Small intestine (tissue), 7 donors: ENCODE results near the gene MTRF1L. TPM values are rescaled to one million over a fixed set of nuclear protein-coding genes. Genes with fewer than 3 reads are reported as not detected.
"Not testable (repeated sequence)": the region's sequence is repeated elsewhere in the genome, so short reads cannot be mapped to it uniquely, and the experiment has no call there.

Experiments used
- DNase-seq, 2 donors: peaks; one replicate each; pipeline versions ENCODE4 v3.0.0 to v3.0.0-alpha.2; 2013
- FAIRE-seq: peaks from 2 replicates; lab custom pipeline; 2012; peaks lifted over from hg19 to GRCh38; lab: Jason Lieb, UNC
- H3K27ac ChIP-seq, 3 donors: one replicate each; pipeline ENCODE4 v1.5.1; 2013; ENCODE audit warnings: low read length in 2 of 3, mild to moderate bottlenecking in 2 of 3, control low read depth in 1 of 3, inconsistent platforms in 1 of 3, low read depth in 1 of 3, moderate library complexity in 1 of 3
- H3K27me3 ChIP-seq, 3 donors: one replicate each; pipeline ENCODE4 v1.6.1; 2013; ENCODE audit warnings: low read length in 3 of 3, inconsistent platforms in 1 of 3; ENCODE audit not compliant: control insufficient read depth in 3 of 3, insufficient read depth in 3 of 3
- H3K36me3 ChIP-seq, 3 donors: one replicate each; pipeline ENCODE4 v1.6.1; 2013; ENCODE audit warnings: low read length in 3 of 3, inconsistent platforms in 1 of 3, low read depth in 1 of 3, mild to moderate bottlenecking in 1 of 3, moderate library complexity in 1 of 3; ENCODE audit not compliant: control insufficient read depth in 3 of 3, insufficient read depth in 2 of 3
- H3K4me1 ChIP-seq, 3 donors: one replicate each; pipeline ENCODE4 v1.6.1; 2013; ENCODE audit warnings: low read length in 2 of 3, inconsistent platforms in 1 of 3, low read depth in 1 of 3, mild to moderate bottlenecking in 1 of 3, moderate library complexity in 1 of 3; ENCODE audit not compliant: control insufficient read depth in 3 of 3, insufficient read depth in 2 of 3
- H3K4me3 ChIP-seq, 3 donors: one replicate each; pipeline ENCODE4 v1.5.1; 2013; ENCODE audit warnings: low read length in 3 of 3, control low read depth in 1 of 3, inconsistent platforms in 1 of 3, low read depth in 1 of 3, mild to moderate bottlenecking in 1 of 3, moderate library complexity in 1 of 3
- H3K9me3 ChIP-seq, 2 donors: one replicate each; pipeline ENCODE4 v1.6.1; 2013; ENCODE audit warnings: low read depth in 1 of 2, low read length in 1 of 2; ENCODE audit not compliant: control insufficient read depth in 2 of 2, insufficient read depth in 1 of 2
- WGBS, 3 donors: extraction: QIAGEN DNeasy Blood & Tissue Kit; methylation state at CpG; one replicate each; pipeline ENCODE4 v1.1.7; 2013; 5-methylcytosine and 5-hydroxymethylcytosine counted together
- polyA plus RNA-seq, 4 donors: library from polyadenylated mRNA; stranded (reverse) in 3 of 4; unstranded in 1 of 4; fragments of 200-250 nt in 3 of 4; fragments of 120-200 nt in 1 of 4; gene quantifications; one replicate each; pipeline versions ENCODE4 v1.2.1 to v1.2.3, GENCODE V29; 2013
- donor health status: healthy with polysubstance abuse.
- donor health status: control.
- donor health status: control.
- donor health status: Bipolar disorder and iron deficiency.
- donor health status: healthy.

MTRF1L gene
- polyA plus RNA-seq, 4 donors = 9.9 to 18.6 (median 14.9) TPM

DNA sequence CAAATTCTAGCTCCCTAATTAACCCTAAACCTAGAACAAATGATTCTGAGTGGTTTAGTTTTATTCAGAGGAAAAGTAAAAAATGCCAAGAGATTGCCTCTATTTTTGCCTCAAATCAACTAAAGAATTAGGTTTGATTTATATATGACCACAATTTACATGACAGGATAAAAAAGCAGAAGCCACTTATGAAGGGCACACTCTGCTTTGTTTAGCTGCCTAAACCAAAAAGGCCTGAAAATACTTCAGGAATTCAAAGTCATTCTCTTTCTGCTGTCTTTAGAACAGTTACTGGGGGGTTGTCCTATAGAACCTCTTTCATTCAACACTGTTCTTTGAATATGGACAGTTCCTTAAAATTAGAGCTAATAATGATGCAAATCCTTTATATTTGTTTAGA lies 25.0 kb downstream of the MTRF1L start:
- FAIRE-seq = no peak
- H3K27me3 ChIP-seq = no peaks in the 10 kb centered on the region
- no peak overlapping the region for H3K4me3 ChIP-seq
- H3K27ac ChIP-seq = no peak overlapping the region
- H3K36me3 ChIP-seq = peaks cover 2 to 6% (median 4%) of the 10 kb centered on the region in 3 donors
- no peak for DNase-seq
- no peaks in the 10 kb centered on the region for H3K9me3 ChIP-seq
- peaks cover 2 to 10% (median 5%) of the 10 kb centered on the region in 3 donors for H3K4me1 ChIP-seq

DNA sequence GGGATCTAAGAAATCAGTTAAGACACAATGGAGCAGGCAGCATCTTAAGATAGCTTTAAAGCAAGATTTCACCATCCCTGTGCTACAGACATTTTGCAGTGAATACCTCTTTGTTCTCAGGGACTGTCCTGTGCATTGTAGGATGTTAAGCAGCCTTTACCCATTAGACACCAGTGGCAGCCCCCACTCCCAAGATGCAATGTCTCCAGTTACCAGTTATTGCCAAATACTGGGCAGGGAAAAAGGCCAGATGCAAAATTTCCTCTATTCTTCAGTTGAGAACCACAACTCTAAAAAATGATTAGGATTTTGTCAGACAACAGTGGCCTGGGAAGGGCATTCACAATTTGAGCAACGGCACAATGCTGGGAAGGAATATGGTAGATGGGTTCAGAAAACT lies 25.8 kb downstream of the MTRF1L start:
- Histone ChIP-seq H3K27ac (no peak overlapping the region), H3K36me3 (peaks cover 2 to 6% (median 4%) of the 10 kb centered on the region in 3 donors), H3K9me3 (no peaks in the 10 kb centered on the region), H3K27me3 (no peaks in the 10 kb centered on the region), H3K4me3 (no peak overlapping the region), H3K4me1 (peaks cover 0 to 4% (median under 1%) of the 10 kb centered on the region in 3 donors)
- no peak for DNase-seq
- 88 to 96% (median 95%) methylated on average over 1 of the region's 1 CpG for WGBS, 3 donors
- FAIRE-seq = no peak

DNA sequence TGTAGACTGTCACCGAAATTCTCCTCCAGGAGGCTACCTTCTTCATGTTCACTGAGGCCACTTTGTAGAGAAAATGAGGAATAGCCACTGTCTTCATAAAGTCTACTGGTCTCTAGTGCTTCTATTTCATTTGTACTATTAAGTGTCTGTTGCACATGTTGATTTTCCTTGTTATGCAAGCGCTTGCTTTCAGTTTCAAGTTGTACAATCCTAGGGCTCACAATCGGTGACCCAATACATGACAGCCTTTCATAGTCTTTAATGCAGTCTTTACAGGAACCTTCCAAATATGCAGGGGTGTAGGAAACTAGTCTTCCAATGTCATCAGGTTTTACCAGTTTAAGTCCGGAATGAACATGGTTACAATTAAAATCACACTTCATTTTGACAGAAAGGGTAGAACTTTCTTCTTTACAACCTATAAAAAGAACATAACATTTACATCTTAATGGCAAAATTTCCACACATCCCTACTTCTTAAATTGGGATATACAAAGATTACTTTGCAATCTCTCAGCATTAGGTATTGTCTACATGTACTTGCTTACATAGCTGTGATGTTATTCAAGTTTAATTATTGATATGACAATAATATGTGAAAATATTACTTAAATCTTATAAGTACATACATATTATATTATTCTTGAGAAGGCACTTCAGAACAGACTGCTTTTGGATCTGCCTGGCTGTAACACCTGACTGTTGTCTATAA lies 27.1 kb downstream of the MTRF1L start:
- FAIRE-seq (no peak), DNase-seq (peak; percentile 28 to 46)
- Histone ChIP-seq H3K36me3 (peaks cover 4 to 6% (median 4%) of the 10 kb centered on the region in 3 donors), H3K9me3 (no peaks in the 10 kb centered on the region), H3K4me1 (peaks cover 0 to 4% (median 0%) of the 10 kb centered on the region in 3 donors), H3K4me3 (no peak overlapping the region), H3K27me3 (no peaks in the 10 kb centered on the region), H3K27ac (no peak overlapping the region)
- WGBS, 3 donors = 61 to 70% (median 68%) methylated on average over 4 of the region's 4 CpGs

GRCh38 chr6:152973916-152974315 lies 28.6 kb downstream of the MTRF1L start:
- 95 to 100% (median 97%) methylated on average over 1 of the region's 1 CpG for WGBS, 3 donors
- H3K4me1 ChIP-seq = peaks cover 0 to 4% (median 0%) of the 10 kb centered on the region in 3 donors
- no peaks in the 10 kb centered on the region for H3K27me3 ChIP-seq
- no peak for DNase-seq
- H3K36me3 ChIP-seq = peaks cover 6 to 12% (median 8%) of the 10 kb centered on the region in 3 donors
- H3K27ac ChIP-seq = no peak overlapping the region
- no peak for FAIRE-seq
- no peak overlapping the region for H3K4me3 ChIP-seq
- H3K9me3 ChIP-seq = no peaks in the 10 kb centered on the region

DNA sequence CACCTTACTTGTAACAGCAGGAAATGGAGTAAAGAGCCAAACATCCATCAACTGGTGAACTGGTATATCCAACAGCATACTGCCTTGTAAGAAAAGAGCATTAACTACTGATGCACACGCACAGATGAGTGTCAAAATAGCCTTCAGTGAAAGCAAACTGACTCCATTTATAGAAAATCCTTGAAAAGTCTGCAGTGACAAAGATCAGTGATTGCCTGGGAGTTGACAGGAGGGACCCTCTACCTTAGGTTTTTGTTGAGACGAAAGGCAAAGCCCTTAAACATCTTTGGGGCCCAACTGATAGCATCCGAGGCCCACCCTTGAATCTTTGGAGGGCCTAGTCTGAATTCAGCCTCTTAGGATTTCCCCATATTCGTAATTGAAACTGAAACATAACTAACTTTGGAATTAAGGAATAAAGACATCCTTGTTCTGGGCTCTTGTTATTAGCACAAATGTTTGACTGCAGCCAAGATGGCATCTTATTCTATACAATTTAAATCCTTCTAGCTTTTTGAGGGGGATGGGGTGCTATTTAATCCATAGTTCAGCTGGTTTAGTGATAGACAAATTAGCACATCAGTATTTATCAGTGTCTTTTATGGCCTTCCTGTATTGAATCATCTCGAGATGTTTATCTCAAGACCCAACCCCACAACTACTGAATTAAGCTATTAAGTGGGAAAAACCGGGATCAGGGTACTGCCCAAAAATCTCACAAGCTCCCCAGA lies 32.7 kb downstream of the MTRF1L start:
- H3K9me3 ChIP-seq = no peaks in the 10 kb centered on the region
- H3K4me1 ChIP-seq = no peaks in the 10 kb centered on the region
- FAIRE-seq (no peak), DNase-seq (no peak)
- H3K4me3 ChIP-seq = no peak overlapping the region
- H3K27ac ChIP-seq = no peak overlapping the region
- 90 to 95% (median 94%) methylated on average over 6 of the region's 6 CpGs for WGBS, 3 donors
- no peaks in the 10 kb centered on the region for H3K27me3 ChIP-seq
- H3K36me3 ChIP-seq = peaks cover 3 to 12% (median 8%) of the 10 kb centered on the region in 3 donors

GRCh38 chr6:152966168-152966894 lies 36.2 kb downstream of the MTRF1L start:
- H3K27ac ChIP-seq, H3K4me3 ChIP-seq, H3K27me3 ChIP-seq, FAIRE-seq, DNase-seq, H3K4me1 ChIP-seq, H3K9me3 ChIP-seq: not testable (repeated sequence)
- 91 to 94% (median 92%) methylated on average over 11 to 15 of the region's 15 CpGs for WGBS, 3 donors
- peaks cover 0 to 11% (median 4%) of the 10 kb centered on the region in 3 donors for H3K36me3 ChIP-seq

- no peak for FAIRE-seq
- Histone ChIP-seq H3K4me1 (no peaks in the 10 kb centered on the region), H3K9me3 (peaks cover 0 to 7% of the 10 kb centered on the region in 2 donors), H3K27ac (no peak overlapping the region), H3K36me3 (no peaks in the 10 kb centered on the region), H3K27me3 (no peaks in the 10 kb centered on the region), H3K4me3 (no peak overlapping the region)
- WGBS, 3 donors = 93 to 94% (median 93%) methylated on average over 24 of the region's 24 CpGs
- DNase-seq = no peak
Measured at GRCh38 chr6:152959333-152959732, 43.2 kb downstream of the MTRF1L start.

DNA sequence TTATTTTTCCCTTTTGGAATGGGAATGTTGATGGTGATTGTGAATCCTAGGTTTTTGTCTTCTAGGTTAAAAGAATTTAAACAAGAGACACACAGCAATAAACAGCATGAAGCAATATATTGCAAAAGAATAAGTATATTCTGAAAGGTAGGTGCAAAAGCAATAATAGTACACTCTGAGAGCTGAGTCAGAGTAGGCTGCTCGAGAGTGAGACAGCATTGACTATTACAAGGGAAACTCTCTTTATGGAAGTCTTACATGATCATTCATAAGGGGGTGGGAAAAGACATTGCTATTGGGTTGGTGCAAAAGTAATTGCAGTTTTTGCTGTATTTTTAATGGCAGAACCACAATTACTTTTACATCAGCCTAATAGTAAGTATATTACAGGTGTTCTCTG lies 44.7 kb downstream of the MTRF1L start:
- WGBS, 3 donors = 65 to 71% (median 65%) methylated on average over 1 of the region's 1 CpG
- no peak overlapping the region for H3K4me3 ChIP-seq
- H3K4me1 ChIP-seq = no peaks in the 10 kb centered on the region
- FAIRE-seq = no peak
- H3K27ac ChIP-seq = no peak overlapping the region
- H3K9me3 ChIP-seq = peaks cover 0 to 7% of the 10 kb centered on the region in 2 donors
- no peaks in the 10 kb centered on the region for H3K27me3 ChIP-seq
- H3K36me3 ChIP-seq = no peaks in the 10 kb centered on the region
- DNase-seq = no peak
